GM12873 (cell line): ENCODE data around the gene AGAP5.

ENCODE experiments used
- CTCF ChIP-seq: IDR thresholded peaks from 2 replicates; pipeline ENCODE4 v1.5.1; 2012; ENCODE audit warnings: low read depth, mild to moderate bottlenecking, moderate library complexity, low read length, control low read depth; ENCODE audit not compliant: insufficient read depth; ENCODE audit errors: missing control alignments

Gene AGAP5

GRCh38 chr10:73629165-73629564 is 68.7 kb downstream of the AGAP5 start:
- no peak for TF ChIP-seq CTCF

GRCh38 chr10:73628405-73628804 is 69.5 kb downstream of the AGAP5 start:
- TF ChIP-seq CTCF = no peak

- no peak for TF ChIP-seq CTCF
These were observed 70.6 kb downstream of the AGAP5 start for GRCh38 chr10:73627300-73627699.

GRCh38 chr10:73625884-73626752 is 71.8 kb downstream of the AGAP5 start:
- TF ChIP-seq CTCF = no peak

- TF ChIP-seq CTCF = no peak
These were observed 72.7 kb downstream of the AGAP5 start for GRCh38 chr10:73625004-73625883.
